ENCODE results near the gene SEZ6L. TPM values are rescaled to one million over a fixed set of nuclear protein-coding genes. Genes with fewer than 3 reads are reported as not detected.

SEZ6L gene
- total RNA-seq, 1 experiment from 2014 or later: not detected

- TF ChIP-seq ZNF274 (IDR thresholded peaks at IDR 0.05; ENCODE audit: low read depth, low read length) (no peak), ZFX (IDR thresholded peaks at IDR 0.05) (no peak), YY1 (IDR thresholded peaks at IDR 0.05; ENCODE audit: extremely low read depth, insufficient replicate concordance, low read depth, low read length) (no peak), MAX (IDR thresholded peaks at IDR 0.05) (no peak), EZH2phosphoT487 (IDR thresholded peaks at IDR 0.05; ENCODE audit: borderline replicate concordance) (no peak)
Measured at GRCh38 chr22:26320447-26320846, 151.2 kb downstream of the SEZ6L start (continued).

- H3K9me3 ChIP-seq (ENCODE audit: control insufficient read depth in 1 of 2, insufficient read depth in 1 of 2, low read depth in 1 of 2, low read length in 2 of 2): no peaks in the 10 kb centered on the region
- CTCF ChIA-PET: interaction anchor here (0.8 to 3.0 kb wide), 4 partner anchors 9 to 235 kb away, joined by 3 to 16 read pairs (median 8); no protein-coding TSS in a partner anchor
- H3K27me3 ChIP-seq (ENCODE audit: insufficient read depth, low read length): peaks cover 30% of the 10 kb centered on the region
- peaks cover 0 to 19% of the 10 kb centered on the region in 2 experiments; a peak in 1 of 4 replicates for H3K4me1 ChIP-seq (ENCODE audit: control insufficient read depth in 1 of 2, insufficient read depth in 2 of 2, low read length in 2 of 2)
- H3K36me3 ChIP-seq (ENCODE audit: control insufficient read depth in 1 of 2, insufficient read depth in 2 of 2, low read length in 2 of 2): no peaks in the 10 kb centered on the region
- TF ChIP-seq EZH2phosphoT487 (IDR thresholded peaks at IDR 0.05; ENCODE audit: borderline replicate concordance): no peak
- no peak for TF ChIP-seq RAD21 (IDR thresholded peaks at IDR 0.05; ENCODE audit: low read depth)
- TF ChIP-seq SRF (IDR thresholded peaks at IDR 0.05; ENCODE audit: low read depth): no peak
- no peak for TF ChIP-seq SIN3A (IDR thresholded peaks at IDR 0.05; ENCODE audit: low read depth)
- no peak for TF ChIP-seq EZH2 (IDR thresholded peaks at IDR 0.05)
- no peak for TF ChIP-seq SP1 (IDR thresholded peaks at IDR 0.05; ENCODE audit: low read depth)
- TF ChIP-seq ZFX (IDR thresholded peaks at IDR 0.05): no peak
- no peak for TF ChIP-seq POLR2A (IDR thresholded peaks at IDR 0.05; ENCODE audit: borderline replicate concordance, extremely low read depth, insufficient read depth, insufficient read length)
- no peak for TF ChIP-seq POLR2AphosphoS5 (IDR thresholded peaks at IDR 0.05; ENCODE audit: low read depth, low read length)
- no peak for TF ChIP-seq ZNF274 (IDR thresholded peaks at IDR 0.05; ENCODE audit: low read depth, low read length)
- TF ChIP-seq ZBTB33 (IDR thresholded peaks at IDR 0.05; ENCODE audit: extremely low read depth, insufficient replicate concordance, low read length): no peak
- no peak for TF ChIP-seq YY1 (IDR thresholded peaks at IDR 0.05; ENCODE audit: extremely low read depth, insufficient replicate concordance, low read depth, low read length)
- no peak for TF ChIP-seq CTCF (IDR thresholded peaks at IDR 0.05 in 2 of 3, conservative IDR thresholded peaks at IDR 0.05 in 1 of 3; ENCODE audit: borderline replicate concordance in 1 of 3, insufficient read depth in 1 of 3, low read depth in 2 of 3, low read length in 2 of 3)
- TF ChIP-seq ATF3 (IDR thresholded peaks at IDR 0.05): no peak
- H2AFZ ChIP-seq (ENCODE audit: low read depth, low read length, poor library complexity, severe bottlenecking): no peak overlapping the region
- RAD21 ChIA-PET (ENCODE audit: low non-redundant PET in 1 of 2, low total read pairs in 2 of 2, uncharacterized antibody in 2 of 2, unreplicated experiment in 2 of 2): no interaction called here
- no peak overlapping the region for H3K9ac ChIP-seq (ENCODE audit: low read length)
- POLR2A ChIA-PET: no interaction called here
- intact Hi-C loops (cut with micrococcal nuclease): no loop called here
- no peak overlapping the region for H3K4me3 ChIP-seq (replicated peaks in 1 of 2; ENCODE audit: low read depth in 1 of 2, low read length in 2 of 2)
- no peaks in the 10 kb centered on the region; the same call in 1 of the 2 replicates for H4K20me1 ChIP-seq (ENCODE audit: insufficient read depth)
- H3K79me2 ChIP-seq (ENCODE audit: insufficient read depth, low read length): no peaks in the 10 kb centered on the region
- ATAC-seq (no peak), DNase-seq (ENCODE audit: low read depth, low spot score) (no peak)
- H3K4me2 ChIP-seq (ENCODE audit: low read length): peak overlapping the region; percentile 19
- no TSS peak for BruUV-seq (replicated peaks)
- no peak overlapping the region for H3K27ac ChIP-seq (ENCODE audit: low read depth, low read length)
- H3K9me2 ChIP-seq (ENCODE audit: insufficient read depth): no peaks in the 10 kb centered on the region
Measured at GRCh38 chr22:26321469-26321913, 152.2 kb downstream of the SEZ6L start.

All from HCT116 (cell line).